ENCODE data around the gene IFITM5. TPM values are rescaled to one million over a fixed set of nuclear protein-coding genes. Genes with fewer than 3 reads are reported as not detected.
"Not testable (repeated sequence)": the region's sequence is repeated elsewhere in the genome, so short reads cannot be mapped to it uniquely, and the experiment has no call there.

Gene IFITM5
- polyA plus RNA-seq, 1 donor from 2014 or later: not detected

DNA sequence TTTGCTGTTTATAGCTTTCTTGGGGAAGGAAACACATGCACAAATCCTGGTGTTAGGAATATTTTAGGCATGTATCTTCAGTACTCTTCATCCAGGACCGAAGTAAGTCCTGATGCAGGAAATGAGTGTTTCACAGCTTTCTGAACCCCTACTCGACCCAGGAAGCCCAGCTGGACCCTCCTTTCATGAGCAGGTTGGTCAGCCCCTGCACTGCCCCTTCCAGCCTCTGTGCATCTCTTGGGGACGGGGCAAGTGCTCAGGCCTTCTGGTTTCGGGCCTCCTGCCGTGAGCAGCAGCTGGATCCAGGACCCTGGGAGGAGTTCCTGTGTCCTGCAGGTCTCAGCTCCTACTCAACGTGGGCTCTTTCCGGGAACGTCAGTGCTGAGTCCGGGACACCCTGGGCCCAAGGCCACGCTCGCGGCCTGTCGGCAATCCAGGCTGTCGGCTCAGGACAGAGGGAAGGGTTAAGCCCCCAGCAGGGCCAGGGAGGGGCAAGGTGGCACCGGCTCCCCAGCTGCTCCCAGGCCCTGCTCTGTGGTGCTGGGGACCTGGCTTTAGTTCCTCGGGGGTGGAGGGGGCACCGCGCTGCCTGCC, 10.8 kb upstream of the IFITM5 start:
- H3K4me3 Mint-ChIP-seq: peak overlapping the region; percentile 90 to 97 (median 96)
- peak overlapping the region; percentile 77 to 99 (median 96) for H3K27ac Mint-ChIP-seq
- H3K4me1 Mint-ChIP-seq: peaks cover 37 to 40% (median 39%) of the 10 kb centered on the region in 3 donors
- H3K9me3 Mint-ChIP-seq, H3K36me3 Mint-ChIP-seq, H3K27me3 Mint-ChIP-seq: not testable (repeated sequence)

DNA sequence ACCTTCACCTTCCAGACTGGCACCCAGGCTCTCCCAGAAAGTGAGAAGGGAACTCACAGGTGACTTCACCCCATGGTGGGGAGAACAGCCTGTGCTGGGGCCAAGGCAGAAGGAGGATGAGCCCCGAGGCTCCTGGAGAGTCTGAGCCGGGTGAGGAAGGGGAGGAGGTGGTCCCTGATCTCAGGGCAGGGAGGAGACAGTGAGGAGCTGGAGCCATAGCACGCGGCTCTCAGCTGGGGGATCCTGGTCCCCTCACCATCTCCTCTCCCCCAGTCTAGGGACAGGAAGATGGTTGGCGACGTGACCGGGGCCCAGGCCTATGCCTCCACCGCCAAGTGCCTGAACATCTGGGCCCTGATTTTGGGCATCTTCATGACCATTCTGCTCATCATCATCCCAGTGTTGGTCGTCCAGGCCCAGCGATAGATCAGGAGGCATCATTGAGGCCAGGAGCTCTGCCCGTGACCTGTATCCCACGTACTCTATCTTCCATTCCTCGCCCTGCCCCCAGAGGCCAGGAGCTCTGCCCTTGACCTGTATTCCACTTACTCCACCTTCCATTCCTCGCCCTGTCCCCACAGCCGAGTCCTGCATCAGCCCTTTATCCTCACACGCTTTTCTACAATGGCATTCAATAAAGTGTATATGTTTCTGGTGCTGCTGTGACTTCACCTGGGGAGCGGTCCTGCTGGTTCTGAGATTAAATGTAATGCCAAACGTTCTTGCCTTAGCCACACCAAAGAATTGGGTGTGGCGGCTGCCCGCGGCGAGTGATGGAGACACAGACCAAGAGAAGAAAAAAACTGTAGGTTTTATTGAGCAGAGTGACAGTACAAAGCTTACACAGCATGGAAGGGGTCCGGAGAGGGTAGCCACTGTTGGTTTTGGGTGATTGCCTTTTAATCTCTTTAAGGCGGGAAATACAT, 9.7 kb upstream of the IFITM5 start:
- Mint-ChIP-seq H3K4me3 (peak overlapping the region; percentile 90 to 97 (median 96)), H3K4me1 (peaks cover 37 to 41% (median 37%) of the 10 kb centered on the region in 3 donors), H3K27ac (peak overlapping the region; percentile 77 to 99 (median 96))
- not testable (repeated sequence) for H3K36me3 Mint-ChIP-seq, H3K9me3 Mint-ChIP-seq, H3K27me3 Mint-ChIP-seq

DNA sequence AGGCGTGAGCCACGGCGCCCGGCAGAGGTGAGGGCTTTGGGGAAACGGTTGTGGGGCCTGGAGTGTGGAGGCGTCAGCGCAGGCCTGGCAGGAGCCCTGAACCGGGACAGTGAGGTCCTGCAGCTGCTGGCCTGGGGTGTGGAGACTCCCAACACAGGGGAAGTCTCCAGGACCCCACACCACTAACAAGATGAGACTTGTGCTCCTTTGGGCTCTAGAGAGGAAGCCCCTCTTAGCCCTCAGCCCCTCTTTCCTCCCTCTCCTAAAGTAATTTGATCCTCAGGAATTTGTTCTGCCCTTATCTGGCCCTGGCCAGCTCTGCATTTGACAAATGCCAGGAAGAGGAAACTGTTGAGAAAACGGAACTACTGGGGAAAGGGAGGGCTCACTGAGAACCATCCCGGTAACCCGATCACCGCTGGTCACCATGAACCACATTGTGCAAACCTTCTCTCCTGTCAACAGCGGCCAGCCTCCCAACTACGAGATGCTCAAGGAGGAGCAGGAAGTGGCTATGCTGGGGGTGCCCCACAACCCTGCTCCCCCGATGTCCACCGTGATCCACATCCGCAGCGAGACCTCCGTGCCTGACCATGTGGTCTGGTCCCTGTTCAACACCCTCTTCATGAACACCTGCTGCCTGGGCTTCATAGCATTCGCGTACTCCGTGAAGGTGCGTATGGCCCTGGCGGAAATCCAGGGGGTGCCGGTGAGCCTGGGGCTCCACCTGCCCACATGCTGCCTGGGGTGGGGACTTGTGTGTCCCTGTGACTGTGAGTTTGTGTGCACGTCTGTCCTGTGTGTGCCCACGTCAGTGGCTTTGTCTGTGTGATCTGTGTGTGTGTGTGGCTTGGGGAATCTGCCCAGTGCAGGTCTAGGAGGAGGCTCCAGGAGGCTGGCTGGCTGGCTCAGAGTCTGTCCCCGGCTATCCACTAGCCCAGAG, 8.7 kb upstream of the IFITM5 start, which contains the start of gene IFITM2:
TSS of gene IFITM2 (plus strand) at position 51 of the 943 bp plus-strand sequence. CDS start at position 428, 377 bp downstream.
- Mint-ChIP-seq H3K27ac (peak within 1 kb of the TSS; percentile 77 to 99 (median 96)), H3K4me1 (peaks cover 37 to 40% (median 39%) of the 10 kb centered on the region in 3 donors), H3K4me3 (peak within 1 kb of the TSS; percentile 90 to 97 (median 96))
- H3K36me3 Mint-ChIP-seq, H3K27me3 Mint-ChIP-seq, H3K9me3 Mint-ChIP-seq: not testable (repeated sequence)

DNA sequence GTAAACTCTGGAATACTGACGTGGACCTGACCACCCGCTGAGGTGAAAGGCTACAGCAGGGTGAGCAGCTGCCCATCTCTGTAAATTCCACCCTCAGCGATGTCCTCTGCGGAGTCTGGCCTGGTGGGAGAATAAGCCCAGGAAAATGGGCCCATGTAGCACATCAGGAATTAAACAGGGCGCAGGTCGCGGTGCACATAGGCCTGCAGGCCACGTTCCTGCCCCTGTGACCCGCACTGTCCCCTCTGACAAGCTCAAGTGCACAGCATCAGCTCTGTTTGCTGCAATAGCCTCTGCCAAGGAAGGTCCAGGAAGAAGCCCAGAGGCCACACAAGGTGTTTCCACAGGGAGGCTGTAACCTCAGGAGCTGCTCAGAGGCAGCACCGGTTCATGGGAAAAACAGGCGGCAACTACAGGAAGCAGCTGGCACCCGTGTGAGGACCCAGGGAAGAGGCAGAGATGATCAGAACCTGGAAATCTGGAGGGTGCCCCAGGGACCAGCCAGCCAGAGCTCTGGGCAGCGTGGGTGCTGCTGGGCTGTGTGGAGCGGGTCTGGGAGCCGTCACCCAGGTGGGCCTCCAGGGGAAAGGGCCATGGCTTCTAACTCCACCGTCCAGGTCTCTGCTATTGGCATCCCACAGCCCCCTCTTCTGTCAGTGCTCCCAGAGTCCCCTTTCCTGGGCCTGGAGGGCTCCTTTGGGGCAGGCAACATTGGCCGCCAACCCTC, 7.5 kb upstream of the IFITM5 start:
- Mint-ChIP-seq H3K27me3 (peaks cover 2% of the 10 kb centered on the region), H3K4me3 (peak overlapping the region in 2 of 4 donors; percentile 49 to 89), H3K36me3 (no peaks in the 10 kb centered on the region), H3K9me3 (no peaks in the 10 kb centered on the region), H3K27ac (peak overlapping the region in 2 of 3 donors; percentile 10 to 59), H3K4me1 (peaks cover 37 to 44% (median 38%) of the 10 kb centered on the region in 3 donors)

DNA sequence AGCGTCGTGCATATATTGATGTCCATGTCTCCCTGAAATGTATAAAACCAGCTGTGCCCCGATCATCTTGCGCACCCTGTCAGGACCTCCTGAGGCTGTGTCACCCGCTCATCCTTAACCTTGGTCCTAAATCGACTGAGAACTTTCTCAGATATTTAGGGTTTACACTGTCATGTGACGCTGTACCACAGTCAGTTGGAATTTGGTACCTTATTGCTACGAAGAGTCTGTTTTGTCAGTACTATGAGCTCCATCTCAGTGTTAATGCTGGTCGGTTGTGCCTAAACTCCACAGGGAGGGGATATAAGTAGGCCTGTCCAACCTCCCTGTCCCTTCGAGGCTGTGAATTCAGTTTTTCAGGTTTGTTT, 6.5 kb upstream of the IFITM5 start:
- H3K27me3 Mint-ChIP-seq: peaks cover 2% of the 10 kb centered on the region
- no peaks in the 10 kb centered on the region for H3K36me3 Mint-ChIP-seq
- no peaks in the 10 kb centered on the region for H3K9me3 Mint-ChIP-seq
- peak overlapping the region in 2 of 4 donors; percentile 76 to 89 for H3K4me3 Mint-ChIP-seq
- H3K27ac Mint-ChIP-seq: peak overlapping the region in 1 of 3 donors; percentile 26
- peaks cover 36 to 44% (median 39%) of the 10 kb centered on the region in 3 donors for H3K4me1 Mint-ChIP-seq

DNA sequence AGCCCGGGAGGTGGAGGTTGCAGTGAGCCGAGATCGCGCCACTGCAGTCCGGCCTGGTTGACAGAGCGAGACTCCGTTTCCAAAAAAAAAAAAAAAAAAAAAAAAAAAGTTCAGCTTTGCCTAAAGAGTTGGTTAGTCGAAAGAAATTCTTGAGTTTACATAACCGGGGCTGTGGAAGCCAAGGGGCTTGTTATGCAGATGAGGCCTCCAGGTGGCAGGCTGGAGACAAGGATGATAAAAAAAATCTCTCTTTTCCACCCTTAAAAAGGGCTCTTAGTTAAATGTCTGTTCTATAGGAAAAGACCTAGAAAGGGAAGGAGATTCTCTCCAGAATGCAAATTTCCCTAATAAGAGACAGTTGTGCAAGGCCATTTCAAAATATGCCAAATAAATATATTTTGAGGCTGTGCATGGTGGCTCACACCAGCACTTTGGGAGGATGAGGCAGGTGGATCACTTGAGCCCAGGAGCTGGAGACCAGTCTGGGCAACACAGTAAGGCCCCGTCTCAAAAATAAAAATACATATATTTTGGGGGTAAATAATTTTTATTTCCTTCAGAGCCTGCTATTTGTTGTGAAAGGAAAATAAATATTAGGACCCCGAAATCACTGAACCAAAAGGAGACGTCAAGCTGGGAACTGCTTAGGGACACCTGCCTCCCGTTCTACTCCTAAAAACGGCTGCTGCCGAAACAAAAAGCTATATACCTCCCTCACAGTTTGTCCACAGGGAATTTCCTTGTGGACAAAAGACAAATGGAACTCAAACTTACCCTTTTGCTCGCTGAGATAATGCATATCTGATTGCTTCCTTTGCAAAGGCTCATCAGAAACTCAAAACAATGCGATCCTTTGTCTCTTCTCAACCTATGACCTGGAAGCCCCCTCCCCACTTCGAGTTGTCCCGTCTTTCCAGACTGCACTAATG, 5.9 kb upstream of the IFITM5 start:
- Mint-ChIP-seq H3K27me3 (peaks cover 3% of the 10 kb centered on the region), H3K4me1 (peaks cover 36 to 44% (median 41%) of the 10 kb centered on the region in 3 donors), H3K27ac (peak overlapping the region; percentile 67 to 88 (median 76)), H3K9me3 (no peaks in the 10 kb centered on the region), H3K36me3 (no peaks in the 10 kb centered on the region), H3K4me3 (peak overlapping the region in 1 of 4 donors; percentile 89)

DNA sequence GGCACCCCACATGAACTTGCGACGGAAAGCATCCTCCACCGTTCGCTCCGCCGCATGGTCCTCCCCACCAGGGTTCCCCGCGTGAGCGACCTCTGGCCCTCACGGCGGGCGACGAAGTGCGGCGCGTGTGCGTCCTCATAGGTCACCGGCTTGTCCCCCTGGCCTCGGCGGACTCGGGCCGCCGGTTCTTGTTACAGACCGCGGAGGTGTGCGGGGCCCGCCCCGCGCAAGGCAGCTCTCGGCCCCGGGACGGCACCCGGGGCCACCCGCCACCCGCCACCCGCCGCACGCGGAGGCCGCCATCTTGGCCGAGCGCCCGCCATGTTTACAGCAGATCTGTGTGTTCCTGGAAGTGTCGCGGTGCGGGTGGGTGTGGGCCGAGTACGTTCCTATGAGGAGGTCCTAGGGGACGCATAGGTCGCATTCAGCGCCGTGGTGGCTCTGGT, 4.8 kb upstream of the IFITM5 start:
- Mint-ChIP-seq H3K4me3 (peak overlapping the region in 2 of 4 donors; percentile 16 to 76), H3K36me3 (no peaks in the 10 kb centered on the region), H3K27ac (peak overlapping the region in 1 of 3 donors; percentile 76), H3K27me3 (peaks cover 4% of the 10 kb centered on the region), H3K4me1 (peaks cover 28 to 36% (median 34%) of the 10 kb centered on the region in 3 donors), H3K9me3 (no peaks in the 10 kb centered on the region)

DNA sequence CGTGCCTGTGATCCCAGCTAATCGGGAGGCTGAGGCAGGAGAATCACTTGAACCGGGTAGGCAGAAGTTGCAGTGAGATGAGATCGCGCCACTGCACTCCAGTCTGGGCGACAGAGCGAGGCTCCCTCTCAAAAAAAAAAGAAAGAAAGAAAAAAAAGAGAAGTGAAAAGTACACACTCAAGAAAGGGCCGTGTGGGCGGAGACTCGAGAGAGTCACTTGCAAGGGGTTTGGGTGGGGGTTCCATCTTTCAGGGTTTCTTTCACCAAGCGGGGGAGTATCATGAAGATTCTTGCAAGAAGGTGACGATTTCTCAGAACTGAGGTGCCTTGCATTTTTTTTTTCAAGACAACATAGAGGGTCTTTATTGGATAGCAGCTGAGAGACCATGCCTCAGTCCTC, 4.0 kb upstream of the IFITM5 start:
- peak overlapping the region; percentile 28 to 85 (median 67) for H3K27ac Mint-ChIP-seq
- H3K9me3 Mint-ChIP-seq: no peaks in the 10 kb centered on the region
- H3K27me3 Mint-ChIP-seq: peaks cover 4% of the 10 kb centered on the region
- no peaks in the 10 kb centered on the region for H3K36me3 Mint-ChIP-seq
- peak overlapping the region; percentile 30 to 79 (median 77) for H3K4me3 Mint-ChIP-seq
- H3K4me1 Mint-ChIP-seq: peaks cover 23 to 33% (median 32%) of the 10 kb centered on the region in 3 donors

DNA sequence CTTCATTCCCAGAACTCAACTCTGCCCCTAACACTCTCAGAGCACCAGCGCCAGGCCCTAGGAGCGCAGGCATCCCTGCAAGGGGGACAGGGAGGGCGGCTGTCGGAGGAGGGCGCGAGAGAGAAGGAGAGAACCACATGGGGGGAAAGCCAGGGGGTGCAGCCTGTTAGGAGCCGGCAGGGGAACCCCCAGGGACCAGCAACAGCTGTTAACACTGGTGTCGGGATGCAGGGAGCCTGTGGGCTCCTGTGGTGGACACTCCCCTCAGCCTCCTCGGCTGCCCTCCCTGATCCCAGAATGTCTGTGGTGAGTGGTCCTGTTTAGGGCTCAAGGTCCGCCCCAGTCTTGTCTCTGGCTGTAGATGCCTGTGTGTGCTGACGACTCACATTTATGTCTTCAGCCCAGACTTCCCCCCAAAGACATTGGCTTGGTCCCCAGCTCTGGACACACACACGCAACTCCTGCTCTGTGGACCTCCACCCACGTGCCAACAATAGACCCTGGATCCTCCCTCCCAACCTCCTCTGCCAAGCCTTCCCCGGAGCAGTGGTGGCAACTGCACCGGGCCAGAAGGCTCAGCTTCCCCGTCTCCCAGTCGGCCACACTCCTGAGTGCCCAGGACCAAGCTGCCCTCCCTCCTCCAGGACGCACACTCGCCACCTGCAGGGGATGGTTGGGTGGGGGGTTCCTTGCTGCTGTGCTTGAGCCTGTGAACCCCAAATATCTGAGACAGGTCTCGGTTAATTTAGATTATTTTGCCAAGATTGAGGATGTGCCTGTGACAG, 817 bp upstream of the IFITM5 start:
- peak overlapping the region in 1 of 3 donors; percentile 28 for H3K27ac Mint-ChIP-seq
- peaks cover 19 to 24% (median 23%) of the 10 kb centered on the region in 3 donors for H3K4me1 Mint-ChIP-seq
- H3K27me3 Mint-ChIP-seq: peaks cover 7% of the 10 kb centered on the region
- peak overlapping the region in 2 of 4 donors; percentile 25 to 49 for H3K4me3 Mint-ChIP-seq
- H3K9me3 Mint-ChIP-seq: no peaks in the 10 kb centered on the region
- no peaks in the 10 kb centered on the region for H3K36me3 Mint-ChIP-seq

DNA sequence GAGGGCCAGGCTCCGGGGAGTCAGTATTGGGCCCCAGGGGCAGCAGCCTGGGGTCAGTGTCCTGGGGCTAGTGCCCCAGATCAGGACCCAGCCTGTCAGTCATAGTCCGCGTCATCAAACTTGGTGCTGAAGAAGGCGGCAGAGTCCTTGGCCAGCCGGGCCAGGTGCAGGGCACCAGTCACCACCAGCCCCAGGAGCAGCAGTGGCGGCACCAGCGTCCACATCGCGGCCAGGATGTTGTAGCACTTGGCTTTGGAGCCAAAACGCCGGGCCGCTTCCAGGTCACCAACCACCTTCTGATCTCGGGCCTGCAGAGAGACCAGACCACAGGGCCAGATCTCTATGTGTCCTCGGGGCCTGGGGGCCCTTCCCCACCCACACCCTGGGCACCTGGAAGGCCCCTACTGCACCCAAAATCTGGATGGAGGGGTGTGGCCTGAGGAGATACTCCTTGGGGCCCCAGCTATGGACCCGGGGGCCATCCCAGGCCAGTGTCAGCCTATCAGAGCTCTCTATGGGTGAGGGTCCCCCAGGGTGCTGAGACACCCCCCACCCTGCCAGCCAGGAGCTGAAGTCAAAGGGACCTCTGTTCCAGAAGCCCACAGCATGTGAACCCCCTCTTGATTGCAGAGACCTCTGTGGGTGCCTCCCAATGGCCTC, 790 bp downstream of the IFITM5 start:
- Mint-ChIP-seq H3K27me3 (peaks cover 7% of the 10 kb centered on the region), H3K36me3 (no peaks in the 10 kb centered on the region), H3K4me3 (no peak overlapping the region), H3K9me3 (no peaks in the 10 kb centered on the region), H3K4me1 (peaks cover 13 to 20% (median 18%) of the 10 kb centered on the region in 3 donors), H3K27ac (no peak overlapping the region)

DNA sequence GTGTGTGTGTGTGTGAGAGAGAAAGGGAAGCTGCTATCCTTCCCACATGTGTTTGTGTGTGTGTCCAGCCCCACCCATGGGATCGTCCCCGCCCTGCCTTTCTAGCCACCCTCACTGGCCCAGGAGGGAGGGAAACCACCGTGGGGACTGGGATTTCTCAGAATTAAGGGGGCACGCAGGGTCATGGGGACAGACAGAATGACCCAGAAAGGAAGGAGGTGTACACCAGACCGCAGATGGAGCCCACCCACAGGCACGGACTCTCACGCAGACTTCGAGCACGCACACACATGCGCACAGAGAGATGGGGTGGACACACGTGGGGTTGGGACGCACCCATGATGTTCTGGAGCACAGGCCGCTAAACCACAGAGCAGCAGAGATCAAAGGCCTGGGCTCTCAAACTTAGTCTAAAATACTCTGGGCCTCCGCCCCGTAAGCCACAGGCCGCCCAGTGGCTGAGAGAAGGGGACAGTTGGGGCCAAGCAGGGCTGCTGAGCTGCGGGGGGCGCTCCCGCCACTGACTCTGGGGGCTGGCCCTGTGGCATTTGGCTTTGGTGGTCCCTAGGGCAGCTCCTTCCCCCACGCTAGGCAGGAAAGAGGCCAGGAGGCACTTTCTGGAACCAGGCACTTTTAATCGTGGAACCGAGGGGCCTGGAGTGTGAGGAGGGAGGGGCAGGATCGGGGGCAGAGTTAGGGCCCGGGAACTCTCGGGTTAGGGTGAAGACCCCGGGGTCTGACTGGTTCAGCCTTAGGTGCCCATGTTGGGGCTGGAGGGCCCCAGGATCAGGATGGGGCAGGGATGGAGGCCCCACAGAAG, 1.5 kb downstream of the IFITM5 start:
- H3K4me3 Mint-ChIP-seq: peak overlapping the region in 1 of 4 donors; percentile 55
- H3K27me3 Mint-ChIP-seq: peaks cover 7% of the 10 kb centered on the region
- H3K27ac Mint-ChIP-seq: no peak overlapping the region
- peaks cover 6 to 13% (median 12%) of the 10 kb centered on the region in 3 donors for H3K4me1 Mint-ChIP-seq
- no peaks in the 10 kb centered on the region for H3K9me3 Mint-ChIP-seq
- no peaks in the 10 kb centered on the region for H3K36me3 Mint-ChIP-seq

All from IgD-negative memory B cell (primary cell).